Caco-2 (cell line): Measurements from ENCODE around the gene SETD3. TPM values are rescaled to one million over a fixed set of nuclear protein-coding genes. Genes with fewer than 3 reads are reported as not detected.

Experiments
- BruUV-seq: library from RNA; stranded (reverse); fragments of 400-500 nt; replicated peaks from 2 replicates; lab custom pipeline; 2021; lab: Mats Ljungman, UMichigan
- CTCF ChIA-PET: fragments of 300-600 bp; sonication (Branson Sonifier 250); formaldehyde crosslinking; loops from one replicate; lab custom pipeline; 2022; ENCODE audit warnings: antibody characterized with exemption; lab: Charles Lee
- POLR2A ChIA-PET: fragments of 300-600 bp; sonication (Branson Sonifier 250); formaldehyde crosslinking; loops from one replicate; lab custom pipeline; 2022; ENCODE audit warnings: antibody characterized with exemption; lab: Charles Lee
- DNase-seq, 2 experiments: peaks; one replicate each; pipeline versions ENCODE4 v3.0.0 to v3.0.0-alpha.2; 2020 to 2022
- H3K27me3 ChIP-seq: replicated peaks from 2 replicates; pipeline ENCODE4 v1.6.0; 2011; ENCODE audit warnings: low read length; ENCODE audit not compliant: control insufficient read depth, insufficient read depth
- H3K36me3 ChIP-seq: 2 replicates; pipeline ENCODE4 v1.5.1; 2011; ENCODE audit warnings: low read length; ENCODE audit not compliant: control insufficient read depth, insufficient read depth
- H3K4me1 ChIP-seq: fragments of 250-450 bp; sonication (Bioruptor Pico); 2 replicates; pipeline ENCODE4 v1.5.1; 2020; ENCODE audit warnings: mild to moderate bottlenecking
- H3K4me3 ChIP-seq: 2 replicates; pipeline ENCODE4 v1.5.1; 2011; ENCODE audit warnings: low read depth, mild to moderate bottlenecking, control low read depth, low read length
- H3K9me3 ChIP-seq: fragments of 250-450 bp; sonication (Bioruptor Pico); 2 replicates; pipeline ENCODE4 v1.5.1; 2020; ENCODE audit warnings: mild to moderate bottlenecking, moderate library complexity
- H3K27ac Mint-ChIP-seq: one replicate; pipeline ENCODE4 v1.8.0; 2022; ENCODE audit warnings: mixed read lengths; ENCODE audit not compliant: unreplicated experiment
- H3K27me3 Mint-ChIP-seq: one replicate; pipeline ENCODE4 v1.8.0; 2022; ENCODE audit warnings: mixed read lengths; ENCODE audit not compliant: insufficient read depth, unreplicated experiment
- H3K36me3 Mint-ChIP-seq: one replicate; pipeline ENCODE4 v1.8.0; 2022; ENCODE audit warnings: mild to moderate bottlenecking, mixed read lengths; ENCODE audit not compliant: insufficient read depth, unreplicated experiment
- H3K4me1 Mint-ChIP-seq: one replicate; pipeline ENCODE4 v1.8.0; 2022; ENCODE audit warnings: low read depth, mixed read lengths; ENCODE audit not compliant: unreplicated experiment
- H3K4me3 Mint-ChIP-seq: one replicate; pipeline ENCODE4 v1.8.0; 2022; ENCODE audit warnings: mild to moderate bottlenecking, moderate library complexity, mixed read lengths; ENCODE audit not compliant: unreplicated experiment
- H3K9me3 Mint-ChIP-seq: one replicate; pipeline ENCODE4 v1.8.0; 2022; ENCODE audit warnings: mixed read lengths; ENCODE audit not compliant: unreplicated experiment
- intact Hi-C: fragments of 100-400 bp; cut with micrococcal nuclease; formaldehyde crosslinking; loops from one replicate; pipeline ENCODE4 v1.10.0; 2022; ENCODE audit not compliant: unreplicated experiment
- total RNA-seq: library from RNA; stranded (reverse); gene quantifications from 2 replicates; pipeline ENCODE4 v1.2.3, GENCODE V29; 2022
- TF ChIP-seq, protein P1 (sequence below), 2 experiments: fragments of 200-600 bp in 1 of 2; IDR thresholded peaks; 1 replicate in 1 of 2; 2 replicates in 1 of 2; pipeline versions ENCODE4 v1.5.1 to v1.8.0; 2011 to 2022; ENCODE audit warnings: antibody characterized with exemption in 1 of 2, control low read depth in 1 of 2, inconsistent platforms in 1 of 2, low read depth in 1 of 2, low read length in 1 of 2, mild to moderate bottlenecking in 1 of 2, moderate library complexity in 1 of 2; ENCODE audit not compliant: insufficient read depth in 1 of 2, severe bottlenecking in 1 of 2, unreplicated experiment in 1 of 2

The SETD3 gene
- total RNA-seq, 1 experiment from 2014 or later, result 74.3 TPM

GRCh38 chr14:99407416-99407815 is 73.2 kb downstream of the SETD3 start:
- no peaks in the 10 kb centered on the region for H3K27me3 ChIP-seq
- BruUV-seq, result no TSS peak
- TF ChIP-seq, protein P1, sequence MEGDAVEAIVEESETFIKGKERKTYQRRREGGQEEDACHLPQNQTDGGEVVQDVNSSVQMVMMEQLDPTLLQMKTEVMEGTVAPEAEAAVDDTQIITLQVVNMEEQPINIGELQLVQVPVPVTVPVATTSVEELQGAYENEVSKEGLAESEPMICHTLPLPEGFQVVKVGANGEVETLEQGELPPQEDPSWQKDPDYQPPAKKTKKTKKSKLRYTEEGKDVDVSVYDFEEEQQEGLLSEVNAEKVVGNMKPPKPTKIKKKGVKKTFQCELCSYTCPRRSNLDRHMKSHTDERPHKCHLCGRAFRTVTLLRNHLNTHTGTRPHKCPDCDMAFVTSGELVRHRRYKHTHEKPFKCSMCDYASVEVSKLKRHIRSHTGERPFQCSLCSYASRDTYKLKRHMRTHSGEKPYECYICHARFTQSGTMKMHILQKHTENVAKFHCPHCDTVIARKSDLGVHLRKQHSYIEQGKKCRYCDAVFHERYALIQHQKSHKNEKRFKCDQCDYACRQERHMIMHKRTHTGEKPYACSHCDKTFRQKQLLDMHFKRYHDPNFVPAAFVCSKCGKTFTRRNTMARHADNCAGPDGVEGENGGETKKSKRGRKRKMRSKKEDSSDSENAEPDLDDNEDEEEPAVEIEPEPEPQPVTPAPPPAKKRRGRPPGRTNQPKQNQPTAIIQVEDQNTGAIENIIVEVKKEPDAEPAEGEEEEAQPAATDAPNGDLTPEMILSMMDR (IDR thresholded peaks at IDR 0.05; ENCODE audit: insufficient read depth in 1 of 2, low read depth in 1 of 2, low read length in 1 of 2, severe bottlenecking in 1 of 2, unreplicated experiment in 1 of 2), result no peak
- Mint-ChIP-seq H3K9me3 (no peaks in the 10 kb centered on the region), H3K4me3 (no peak overlapping the region), H3K36me3 (peaks cover 35% of the 10 kb centered on the region), H3K27ac (peak overlapping the region; percentile 42), H3K27me3 (no peaks in the 10 kb centered on the region), H3K4me1 (peaks cover 6% of the 10 kb centered on the region)
- intact Hi-C loops, result no loop called here
- no peak overlapping the region for H3K4me3 ChIP-seq
- no peak for DNase-seq
- H3K9me3 ChIP-seq, result no peaks in the 10 kb centered on the region
- H3K36me3 ChIP-seq, result no peaks in the 10 kb centered on the region
- CTCF ChIA-PET, result interaction anchor here (1.7 kb wide), 1 partner anchor 14 kb away, joined by 4 read pairs; no protein-coding TSS in a partner anchor
- POLR2A ChIA-PET, result no interaction called here
- H3K4me1 ChIP-seq, result peaks cover 4% of the 10 kb centered on the region

- Histone ChIP-seq H3K36me3 (peaks cover 4% of the 10 kb centered on the region; the same call in 1 of the 2 replicates), H3K4me1 (no peaks in the 10 kb centered on the region), H3K27me3 (no peaks in the 10 kb centered on the region), H3K9me3 (no peaks in the 10 kb centered on the region), H3K4me3 (no peak overlapping the region)
- Mint-ChIP-seq H3K36me3 (peaks cover 55% of the 10 kb centered on the region), H3K4me1 (no peaks in the 10 kb centered on the region), H3K9me3 (no peaks in the 10 kb centered on the region), H3K4me3 (no peak overlapping the region), H3K27ac (no peak overlapping the region), H3K27me3 (no peaks in the 10 kb centered on the region)
- DNase-seq, result no peak
- TF ChIP-seq, protein P1 (IDR thresholded peaks at IDR 0.05; ENCODE audit: insufficient read depth in 1 of 2, low read depth in 1 of 2, low read length in 1 of 2, severe bottlenecking in 1 of 2, unreplicated experiment in 1 of 2), result no peak
- ChIA-PET POLR2A (interaction anchor here (0.6 kb wide), 1 partner anchor 508 kb away, joined by 3 read pairs; no protein-coding TSS in a partner anchor), CTCF (interaction anchor here (2.4 kb wide), 1 partner anchor 10 kb away, joined by 19 read pairs; no protein-coding TSS in a partner anchor)
- intact Hi-C loops, result no loop called here
- BruUV-seq, result no TSS peak
Measured at GRCh38 chr14:99402950-99403349, 77.7 kb downstream of the SETD3 start.

DNA sequence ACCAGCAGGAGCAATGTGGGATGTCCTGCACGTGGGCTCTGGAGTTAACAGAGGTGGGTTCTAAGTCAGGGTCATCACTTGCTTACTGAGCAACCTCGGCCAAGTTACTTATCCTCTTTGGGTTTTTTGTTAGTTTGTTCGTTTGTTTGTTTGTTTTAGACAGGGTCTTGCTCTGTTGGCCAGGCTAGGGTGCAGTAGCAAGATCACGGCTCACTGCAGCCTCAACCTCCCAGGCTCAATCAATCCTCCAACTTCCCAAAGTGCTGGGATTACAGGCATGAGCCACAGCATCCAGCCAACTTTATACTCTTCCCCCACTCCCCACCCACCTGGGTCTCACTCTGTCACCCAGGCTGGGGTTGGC is 78.4 kb downstream of the SETD3 start:
- H3K27ac Mint-ChIP-seq, result peak overlapping the region; percentile 17
- CTCF ChIA-PET, result interaction anchor here (0.5 to 2.4 kb wide), 5 partner anchors 9 to 263 kb away, joined by 3 to 19 read pairs (median 3); no protein-coding TSS in a partner anchor
- POLR2A ChIA-PET, result interaction anchor here (0.6 kb wide), 1 partner anchor 509 kb away, joined by 3 read pairs; no protein-coding TSS in a partner anchor

More for the DNA sequence above, 78.4 kb downstream of the SETD3 start:
- BruUV-seq, result no TSS peak
- H3K4me3 Mint-ChIP-seq, result no peak overlapping the region
- DNase-seq, result no peak
- no peaks in the 10 kb centered on the region for H3K4me1 Mint-ChIP-seq
- Histone ChIP-seq H3K4me3 (no peak overlapping the region), H3K27me3 (no peaks in the 10 kb centered on the region), H3K36me3 (peaks cover 4% of the 10 kb centered on the region), H3K9me3 (no peaks in the 10 kb centered on the region), H3K4me1 (no peaks in the 10 kb centered on the region)
- no peaks in the 10 kb centered on the region for H3K27me3 Mint-ChIP-seq
- peaks cover 50% of the 10 kb centered on the region for H3K36me3 Mint-ChIP-seq
- H3K9me3 Mint-ChIP-seq, result no peaks in the 10 kb centered on the region
- intact Hi-C loops, result no loop called here
- TF ChIP-seq, protein P1 (IDR thresholded peaks at IDR 0.05; ENCODE audit: insufficient read depth in 1 of 2, low read depth in 1 of 2, low read length in 1 of 2, severe bottlenecking in 1 of 2, unreplicated experiment in 1 of 2), result no peak
